ENCODE data around the gene SPATS2L. TPM values are rescaled to one million over a fixed set of nuclear protein-coding genes. Genes with fewer than 3 reads are reported as not detected.

Gene SPATS2L
- total RNA-seq, 1 experiment from 2014 or later: 112 TPM

GRCh38 chr2:200310545-200310971, 4.1 kb downstream of the SPATS2L start (continued):
- TF ChIP-seq ZNF532 (CRISPR knock-in tag; IDR thresholded peaks at IDR 0.05; ENCODE audit: borderline replicate concordance) (no peak), ZMAT4 (CRISPR knock-in tag; IDR thresholded peaks at IDR 0.05) (no peak), IRF2 (CRISPR knock-in tag; IDR thresholded peaks at IDR 0.05; ENCODE audit: borderline replicate concordance, low read depth) (no peak), HMGXB4 (CRISPR knock-in tag; IDR thresholded peaks at IDR 0.05) (no peak), ETV6 (CRISPR knock-in tag; IDR thresholded peaks at IDR 0.05) (no peak)

- POLR2A ChIA-PET: no interaction called here
- H3K4me3 Mint-ChIP-seq: peak overlapping the region; percentile 51
- DNase-seq (ENCODE audit: low spot score) (no peak), ATAC-seq (no peak)
- CTCF ChIA-PET: interaction anchor here (1.1 to 1.3 kb wide), 3 partner anchors 13 to 153 kb away, joined by 3 read pairs; no protein-coding TSS in a partner anchor
- no peak overlapping the region for H3K27ac Mint-ChIP-seq
- H3K27me3 Mint-ChIP-seq (ENCODE audit: low read depth): no peaks in the 10 kb centered on the region; the same call in 1 of the 2 replicates
- H3K36me3 Mint-ChIP-seq: peaks cover 2% of the 10 kb centered on the region; the same call in 1 of the 2 replicates
- TF ChIP-seq TP53 (CRISPR knock-in tag; IDR thresholded peaks at IDR 0.05): no peak
- no peak for TF ChIP-seq TCF7 (CRISPR knock-in tag; IDR thresholded peaks at IDR 0.05; ENCODE audit: low read depth)
- TF ChIP-seq ETV6 (CRISPR knock-in tag; IDR thresholded peaks at IDR 0.05): no peak
- TF ChIP-seq ZMAT4 (CRISPR knock-in tag; IDR thresholded peaks at IDR 0.05): no peak
- TF ChIP-seq ELF4 (CRISPR knock-in tag; IDR thresholded peaks at IDR 0.05; ENCODE audit: low read depth): no peak
- no peak for TF ChIP-seq KAT7 (CRISPR knock-in tag; IDR thresholded peaks at IDR 0.05; ENCODE audit: borderline replicate concordance)
- no peak for TF ChIP-seq ZBTB43 (CRISPR knock-in tag; IDR thresholded peaks at IDR 0.05)
- TF ChIP-seq ZNF138 (CRISPR knock-in tag; conservative IDR thresholded peaks at IDR 0.05): no peak
- TF ChIP-seq AFF4 (CRISPR knock-in tag; IDR thresholded peaks at IDR 0.05; ENCODE audit: borderline replicate concordance): no peak
- no peak for TF ChIP-seq USF1 (CRISPR knock-in tag; IDR thresholded peaks at IDR 0.05)
- no peak for TF ChIP-seq SOX15 (CRISPR knock-in tag; IDR thresholded peaks at IDR 0.05)
- no peak for TF ChIP-seq PREB (CRISPR knock-in tag; IDR thresholded peaks at IDR 0.05; ENCODE audit: borderline replicate concordance)
- TF ChIP-seq HMGXB4 (CRISPR knock-in tag; IDR thresholded peaks at IDR 0.05): no peak
- no peak for TF ChIP-seq ZNF263 (CRISPR knock-in tag; IDR thresholded peaks at IDR 0.05; ENCODE audit: low read depth)
- no peak for TF ChIP-seq ZNF219 (CRISPR knock-in tag; IDR thresholded peaks at IDR 0.05; ENCODE audit: borderline replicate concordance)
- TF ChIP-seq CBFB (CRISPR knock-in tag; IDR thresholded peaks at IDR 0.05; ENCODE audit: low read depth): no peak
- TF ChIP-seq ZNF232 (CRISPR knock-in tag; IDR thresholded peaks at IDR 0.05): no peak
- H3K9me3 Mint-ChIP-seq: no peaks in the 10 kb centered on the region
- H3K4me1 Mint-ChIP-seq: peaks cover 76% of the 10 kb centered on the region
Measured at GRCh38 chr2:200311139-200311538, 4.6 kb downstream of the SPATS2L start.
